ENCODE data around the gene WWTR1.
A peak's percentile ranks its signal among the peaks of the same experiment; 100 is the strongest.

WWTR1 gene

GRCh38 chr3:149552700-149553099, 105.1 kb downstream of the WWTR1 start:
- DNase-seq: no peak
- intact Hi-C loops (cut with DNase I): no loop called here

- DNase-seq: no peak
- intact Hi-C loops (cut with DNase I): no loop called here
These were observed 106.3 kb downstream of the WWTR1 start for GRCh38 chr3:149551500-149551899.

GRCh38 chr3:149548669-149549065, 109.2 kb downstream of the WWTR1 start:
- intact Hi-C loops (cut with DNase I): no loop called here
- DNase-seq: no peak

DNA sequence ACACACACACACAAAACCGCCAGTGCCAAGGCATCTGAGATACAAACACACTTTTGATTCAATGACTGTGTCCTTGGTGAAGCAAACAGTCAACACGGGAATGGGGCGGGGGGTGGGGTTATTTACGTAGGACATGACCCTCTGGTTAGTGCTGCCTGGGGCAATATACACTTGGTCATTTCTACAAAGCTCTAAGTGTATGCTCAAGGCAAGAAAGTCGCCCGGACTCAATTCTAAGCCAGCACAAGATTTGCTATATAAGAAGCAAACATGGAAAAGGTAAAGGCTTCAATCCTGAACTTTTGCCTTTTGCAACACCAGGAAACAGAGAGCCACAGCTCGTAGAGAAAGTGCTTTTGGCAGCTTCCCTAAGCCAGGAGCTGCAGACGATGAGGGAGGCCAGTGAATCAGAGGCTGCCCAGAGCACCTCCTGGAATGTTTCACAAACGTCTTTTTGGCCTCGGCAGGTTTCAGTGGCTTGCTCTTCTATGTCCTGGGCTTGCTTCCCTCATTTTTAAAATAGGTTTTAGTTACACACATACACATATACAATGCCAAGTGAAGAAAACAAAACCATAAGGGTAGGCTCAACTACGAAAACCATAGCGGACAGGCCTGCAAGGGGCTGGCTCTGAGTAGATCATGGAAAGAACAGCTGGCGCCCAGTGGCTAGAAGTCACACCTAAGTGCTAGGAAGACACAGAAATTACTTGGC, 109.7 kb downstream of the WWTR1 start:
- DNase-seq: peak in 3 of 42 donors; percentile 3 to 28 (median 21)
- intact Hi-C loops (cut with DNase I): no loop called here

GRCh38 chr3:149547413-149547812, 110.4 kb downstream of the WWTR1 start:
- intact Hi-C loops (cut with DNase I): no loop called here
- DNase-seq: peak in 23 of 42 donors; percentile 13 to 68 (median 41)

GRCh38 chr3:149545049-149545448, 112.8 kb downstream of the WWTR1 start:
- intact Hi-C loops (cut with DNase I): no loop called here
- DNase-seq: no peak

- no peak for DNase-seq
- intact Hi-C loops (cut with DNase I): no loop called here
These were observed 115.2 kb downstream of the WWTR1 start for GRCh38 chr3:149542375-149543312.

GRCh38 chr3:149541091-149541491, 116.7 kb downstream of the WWTR1 start:
- intact Hi-C loops (cut with DNase I): no loop called here
- no peak for DNase-seq

DNA sequence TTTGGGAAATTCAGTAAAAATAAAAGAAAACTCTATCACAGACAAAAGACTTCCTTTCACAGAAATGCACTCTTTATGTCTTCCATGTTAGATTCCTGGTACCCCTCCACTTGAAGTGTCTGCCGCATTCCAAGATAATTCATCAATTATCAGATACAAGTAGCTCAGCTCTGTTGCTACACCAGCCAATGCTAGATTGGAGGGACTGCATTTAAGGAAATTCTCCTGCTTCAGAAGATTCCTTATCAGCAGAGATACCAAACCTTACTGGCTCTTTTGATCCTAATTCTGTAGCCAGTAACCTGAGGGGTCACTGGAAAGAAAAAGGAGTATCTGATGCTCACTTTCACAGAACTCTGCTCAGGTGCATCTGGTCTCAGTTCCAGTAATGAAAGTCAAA, 119.5 kb downstream of the WWTR1 start:
- intact Hi-C loops (cut with DNase I): loop anchor here (10.0 kb wide), 1 partner anchor 116 kb away; the partner anchor contains the start of gene WWTR1
- no peak for DNase-seq

DNA sequence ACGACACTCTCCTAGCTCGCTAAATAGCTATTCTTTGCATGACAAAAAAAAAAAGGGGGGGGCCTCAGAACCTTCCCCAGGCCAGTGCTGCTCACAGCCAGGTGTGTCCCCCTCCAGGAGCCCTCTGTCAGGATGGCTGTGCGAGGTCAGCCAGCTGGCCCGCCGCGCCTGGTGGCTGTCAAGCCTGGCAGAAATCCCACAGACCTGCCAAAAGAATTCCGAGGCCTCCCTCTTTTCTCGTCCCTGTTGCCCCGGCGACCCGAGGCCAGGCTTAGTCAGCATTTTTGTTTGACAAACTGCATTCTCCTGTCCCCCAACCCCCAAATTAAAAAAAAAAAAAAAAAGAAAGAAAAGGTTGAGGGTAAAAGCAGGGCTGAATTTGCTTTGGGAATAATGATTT, 121.4 kb downstream of the WWTR1 start:
- peak in 34 of 42 donors; percentile 9 to 78 (median 44) for DNase-seq
- intact Hi-C loops (cut with DNase I): loop anchor here (10.0 kb wide), 1 partner anchor 118 kb away; the partner anchor contains the start of gene WWTR1

GRCh38 chr3:149535333-149535685, 122.5 kb downstream of the WWTR1 start:
- no peak for DNase-seq
- intact Hi-C loops (cut with DNase I): loop anchor here (10.0 kb wide), 1 partner anchor 119 kb away; the partner anchor contains the start of gene WWTR1

- intact Hi-C loops (cut with DNase I): loop anchor here (10.0 kb wide), 1 partner anchor 120 kb away; the partner anchor contains the start of gene WWTR1
- DNase-seq: peak in 33 of 42 donors; percentile 13 to 73 (median 45)
These were observed 123.0 kb downstream of the WWTR1 start for GRCh38 chr3:149534671-149535332.

DNA sequence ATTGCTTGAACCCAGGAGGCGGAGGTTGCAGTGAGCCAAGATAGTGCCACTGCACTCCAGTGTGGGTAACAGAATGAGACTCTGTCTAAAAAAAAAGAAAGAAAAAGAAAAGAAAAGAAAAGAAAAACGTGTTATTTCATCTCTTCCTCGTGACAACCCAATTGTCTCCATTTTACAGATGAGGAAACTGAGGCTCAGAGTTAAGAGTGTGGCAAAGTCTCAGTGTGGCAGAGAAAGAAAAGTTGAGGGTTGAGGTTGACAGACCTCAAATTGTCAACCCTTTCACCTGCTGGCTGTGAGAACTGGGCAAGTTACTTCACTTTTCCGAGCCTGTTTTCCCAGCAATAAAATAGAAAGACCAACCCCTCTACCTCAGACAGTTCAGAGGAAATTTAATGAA, 123.7 kb downstream of the WWTR1 start:
- intact Hi-C loops (cut with DNase I): loop anchor here (10.0 kb wide), 1 partner anchor 121 kb away; the partner anchor contains the start of gene WWTR1
- DNase-seq: no peak

DNA sequence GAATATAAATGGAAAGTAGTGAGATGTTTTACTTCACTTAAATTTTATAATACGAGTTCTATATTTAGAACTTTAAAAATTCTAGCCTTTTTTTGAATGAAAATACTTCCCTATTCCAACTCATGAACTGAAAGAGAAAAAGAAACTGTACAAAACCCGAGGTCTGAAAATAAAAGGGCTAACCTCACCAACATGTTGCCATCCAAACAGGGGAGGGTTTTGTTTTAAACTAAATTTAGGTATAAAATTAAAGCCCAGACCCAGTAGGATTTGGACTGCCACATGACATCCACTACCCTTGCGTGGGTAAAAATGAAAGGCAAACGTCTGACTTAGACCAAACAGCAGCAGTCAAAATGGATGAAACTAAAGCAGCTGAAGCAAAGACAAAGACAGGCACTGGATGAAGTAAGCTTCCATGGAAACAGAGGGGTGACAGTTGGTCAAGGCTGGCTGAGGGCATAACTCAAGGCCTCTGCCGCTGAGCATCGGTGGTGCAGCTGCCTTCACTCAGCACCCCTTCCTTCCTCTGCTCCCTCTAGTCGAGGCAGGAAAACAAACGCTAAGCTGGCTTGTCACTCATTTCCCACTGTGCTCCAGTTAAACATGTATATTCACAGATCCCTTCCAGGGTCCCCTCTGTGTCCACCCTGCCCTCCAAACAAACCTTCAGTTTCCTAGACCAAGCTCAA, 125.2 kb downstream of the WWTR1 start:
- peak in 16 of 42 donors; percentile 7 to 59 (median 28) for DNase-seq
- intact Hi-C loops (cut with DNase I): loop anchor here (10.0 kb wide), 1 partner anchor 122 kb away; the partner anchor contains the start of gene WWTR1

DNA sequence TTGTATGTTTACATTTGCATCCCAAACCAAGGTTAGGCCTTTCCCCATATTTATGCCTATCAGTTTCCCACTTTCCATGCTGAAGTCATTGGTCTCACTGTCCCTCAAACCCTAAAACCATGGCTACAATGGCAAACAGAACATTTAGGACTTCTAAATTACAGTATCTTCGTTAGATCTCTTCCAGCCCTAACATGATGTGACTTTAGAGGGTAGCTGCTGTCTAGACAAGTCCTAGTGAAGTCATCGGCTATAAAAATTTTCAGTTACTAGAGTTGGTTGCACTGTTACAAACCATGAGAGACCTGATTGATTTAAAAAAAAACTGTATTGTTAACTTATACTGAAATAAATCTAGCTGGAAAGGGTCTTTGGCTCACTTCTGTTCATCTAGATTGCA, 128.7 kb downstream of the WWTR1 start:
- DNase-seq: no peak
- intact Hi-C loops (cut with DNase I): loop anchor here (5.0 kb wide), 1 partner anchor 188 kb away; no protein-coding TSS in a partner anchor

DNA sequence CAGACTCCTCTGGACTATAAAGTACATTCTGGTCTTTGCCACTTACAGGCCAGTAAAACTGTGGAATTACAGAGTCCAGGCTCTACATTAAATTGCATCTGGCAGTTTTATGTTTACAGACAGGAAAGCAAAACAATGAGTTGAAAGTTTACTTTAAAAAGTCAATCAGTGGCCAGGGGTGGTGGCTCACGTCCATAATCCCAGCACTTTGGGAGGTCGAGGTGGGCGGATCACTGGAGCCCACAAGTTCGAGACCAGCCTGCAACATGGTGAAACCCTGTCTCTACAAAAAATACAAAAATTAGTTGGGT, 129.5 kb downstream of the WWTR1 start:
- no peak for DNase-seq
- intact Hi-C loops (cut with DNase I): loop anchor here (5.0 kb wide), 1 partner anchor 189 kb away; no protein-coding TSS in a partner anchor

DNA sequence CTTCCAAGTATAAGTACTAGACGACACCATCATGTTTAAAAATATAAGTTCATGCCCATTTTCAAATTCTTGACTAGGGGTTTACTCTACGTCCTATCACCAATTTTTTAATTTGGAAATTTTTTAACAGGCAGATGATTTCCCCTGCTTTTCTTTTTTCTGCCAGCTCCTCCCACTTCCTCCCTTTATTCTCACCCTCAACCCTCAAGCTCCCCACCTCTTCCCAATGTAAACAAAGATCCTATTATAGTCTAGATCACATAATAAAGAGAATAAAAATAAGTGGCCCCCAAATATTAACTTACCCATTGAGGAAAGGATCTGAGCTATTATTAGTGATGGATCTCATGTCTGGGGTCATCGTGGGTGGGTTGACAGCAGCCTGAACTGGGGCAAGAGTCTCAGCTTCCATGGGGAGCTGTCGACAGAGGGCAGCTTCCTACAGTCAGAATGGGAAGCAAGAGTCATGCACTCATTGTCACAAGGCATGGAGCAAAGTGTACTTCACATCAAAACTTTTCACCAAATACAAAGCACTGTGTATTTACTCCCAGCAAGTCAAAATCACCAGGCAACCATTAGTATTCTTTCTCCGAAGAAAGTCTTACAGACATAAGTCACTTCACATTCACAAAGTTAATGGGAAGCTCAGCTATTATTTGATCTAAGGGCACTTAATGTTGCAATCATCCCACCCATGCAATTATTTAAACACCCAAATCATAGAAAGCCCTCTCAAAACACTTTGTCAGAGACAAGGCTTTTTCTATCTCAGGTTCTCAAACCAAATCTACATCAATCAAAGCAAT, 130.1 kb downstream of the WWTR1 start:
- peak in 12 of 42 donors; percentile 22 to 66 (median 36) for DNase-seq
- intact Hi-C loops (cut with DNase I): loop anchor here (5.0 kb wide), 1 partner anchor 190 kb away; no protein-coding TSS in a partner anchor

Measured in head of caudate nucleus (tissue), 42 donors.